ENCODE results near the gene BHLHA9.

Gene BHLHA9

GRCh38 chr17:1232331-1232730 lies 37.9 kb upstream of the BHLHA9 start:
- TF ChIP-seq CTCF (IDR thresholded peaks at IDR 0.05; ENCODE audit: low read depth, low read length) (no peak), EZH2phosphoT487 (IDR thresholded peaks at IDR 0.05; ENCODE audit: low read depth) (no peak)
- Histone ChIP-seq H3K36me3 (replicated peaks; ENCODE audit: low read depth, low read length) (peaks cover 4% of the 10 kb centered on the region), H3K4me2 (ENCODE audit: low read length) (no peak overlapping the region), H3K4me3 (ENCODE audit: low read length) (no peak overlapping the region), H3K27me3 (ENCODE audit: low read depth, low read length) (peaks cover 12% of the 10 kb centered on the region), H3K4me1 (ENCODE audit: low read length) (peaks cover 8% of the 10 kb centered on the region), H3K9ac (ENCODE audit: low read length) (no peak overlapping the region), H3K79me2 (ENCODE audit: low read length) (peaks cover 20% of the 10 kb centered on the region), H4K20me1 (ENCODE audit: insufficient read depth, low read length) (peaks cover 10% of the 10 kb centered on the region), H2AFZ (ENCODE audit: low read depth, low read length) (no peak overlapping the region), H3K9me3 (ENCODE audit: insufficient read depth, low read length) (no peaks in the 10 kb centered on the region), H3K27ac (ENCODE audit: low read length) (no peak overlapping the region)

- Histone ChIP-seq H3K9me3 (ENCODE audit: insufficient read depth, low read length) (no peaks in the 10 kb centered on the region), H3K79me2 (ENCODE audit: low read length) (peaks cover 16% of the 10 kb centered on the region), H2AFZ (ENCODE audit: low read depth, low read length) (no peak overlapping the region), H3K27me3 (ENCODE audit: low read depth, low read length) (peaks cover 12% of the 10 kb centered on the region), H3K4me3 (ENCODE audit: low read length) (no peak overlapping the region), H3K9ac (ENCODE audit: low read length) (no peak overlapping the region), H3K36me3 (replicated peaks; ENCODE audit: low read depth, low read length) (no peaks in the 10 kb centered on the region), H3K27ac (ENCODE audit: low read length) (no peak overlapping the region), H4K20me1 (ENCODE audit: insufficient read depth, low read length) (peaks cover 5% of the 10 kb centered on the region), H3K4me1 (ENCODE audit: low read length) (peaks cover 3% of the 10 kb centered on the region; the same call in 1 of the 2 replicates), H3K4me2 (ENCODE audit: low read length) (no peak overlapping the region)
- TF ChIP-seq CTCF (IDR thresholded peaks at IDR 0.05; ENCODE audit: low read depth, low read length) (no peak), EZH2phosphoT487 (IDR thresholded peaks at IDR 0.05; ENCODE audit: low read depth) (no peak)
Observed at GRCh38 chr17:1232786-1233185, 37.5 kb upstream of the BHLHA9 start.

- Histone ChIP-seq H2AFZ (ENCODE audit: low read depth, low read length) (no peak overlapping the region), H3K4me2 (ENCODE audit: low read length) (no peak overlapping the region), H3K27me3 (ENCODE audit: low read depth, low read length) (peaks cover 12% of the 10 kb centered on the region), H3K9me3 (ENCODE audit: insufficient read depth, low read length) (no peaks in the 10 kb centered on the region), H3K4me3 (ENCODE audit: low read length) (no peak overlapping the region), H3K4me1 (ENCODE audit: low read length) (peaks cover 3% of the 10 kb centered on the region; the same call in 1 of the 2 replicates), H3K9ac (ENCODE audit: low read length) (no peak overlapping the region), H3K27ac (ENCODE audit: low read length) (no peak overlapping the region), H3K36me3 (replicated peaks; ENCODE audit: low read depth, low read length) (no peaks in the 10 kb centered on the region), H3K79me2 (ENCODE audit: low read length) (peaks cover under 1% of the 10 kb centered on the region; the same call in 1 of the 2 replicates), H4K20me1 (ENCODE audit: insufficient read depth, low read length) (no peaks in the 10 kb centered on the region)
- TF ChIP-seq CTCF (IDR thresholded peaks at IDR 0.05; ENCODE audit: low read depth, low read length) (no peak), EZH2phosphoT487 (IDR thresholded peaks at IDR 0.05; ENCODE audit: low read depth) (no peak)
Observed at GRCh38 chr17:1234455-1234854, 35.8 kb upstream of the BHLHA9 start.

GRCh38 chr17:1237471-1237870 lies 32.8 kb upstream of the BHLHA9 start:
- TF ChIP-seq CTCF (IDR thresholded peaks at IDR 0.05; ENCODE audit: low read depth, low read length) (no peak), EZH2phosphoT487 (IDR thresholded peaks at IDR 0.05; ENCODE audit: low read depth) (no peak)
- Histone ChIP-seq H3K9me3 (ENCODE audit: insufficient read depth, low read length) (no peaks in the 10 kb centered on the region), H3K4me2 (ENCODE audit: low read length) (no peak overlapping the region), H3K79me2 (ENCODE audit: low read length) (no peaks in the 10 kb centered on the region), H3K27me3 (ENCODE audit: low read depth, low read length) (peaks cover 2% of the 10 kb centered on the region), H3K4me1 (ENCODE audit: low read length) (no peaks in the 10 kb centered on the region), H4K20me1 (ENCODE audit: insufficient read depth, low read length) (no peaks in the 10 kb centered on the region), H2AFZ (ENCODE audit: low read depth, low read length) (no peak overlapping the region), H3K9ac (ENCODE audit: low read length) (no peak overlapping the region), H3K27ac (ENCODE audit: low read length) (no peak overlapping the region), H3K36me3 (replicated peaks; ENCODE audit: low read depth, low read length) (no peaks in the 10 kb centered on the region), H3K4me3 (ENCODE audit: low read length) (no peak overlapping the region)
